Renal pelvis (tissue), 4 donors: ENCODE data around the gene ARAP1. TPM values are rescaled to one million over a fixed set of nuclear protein-coding genes. Genes with fewer than 3 reads are reported as not detected.

ENCODE experiments used
- DNase-seq: peaks from one replicate; pipeline ENCODE4 v3.0.0-alpha.2; 2013
- polyA plus RNA-seq, 3 donors: library from polyadenylated mRNA; unstranded; fragments of 120-200 nt; gene quantifications; one replicate each; pipeline ENCODE4 v1.2.1, GENCODE V29; 2013; ENCODE audit not compliant: insufficient read length in 3 of 3

The ARAP1 gene
- polyA plus RNA-seq, 3 donors: 77.6 to 82.1 (median 82.0) TPM

GRCh38 chr11:72668629-72669347 lies 83.4 kb downstream of the ARAP1 start:
- DNase-seq: peak; percentile 44

GRCh38 chr11:72665911-72666472 lies 86.2 kb downstream of the ARAP1 start:
- DNase-seq: no peak

- no peak for DNase-seq
Observed at GRCh38 chr11:72662036-72662435, 90.2 kb downstream of the ARAP1 start.

GRCh38 chr11:72661486-72661885 lies 90.7 kb downstream of the ARAP1 start:
- no peak for DNase-seq

GRCh38 chr11:72658989-72659640 lies 93.1 kb downstream of the ARAP1 start:
- no peak for DNase-seq

- no peak for DNase-seq
Observed at GRCh38 chr11:72657411-72658100, 94.7 kb downstream of the ARAP1 start.

DNA sequence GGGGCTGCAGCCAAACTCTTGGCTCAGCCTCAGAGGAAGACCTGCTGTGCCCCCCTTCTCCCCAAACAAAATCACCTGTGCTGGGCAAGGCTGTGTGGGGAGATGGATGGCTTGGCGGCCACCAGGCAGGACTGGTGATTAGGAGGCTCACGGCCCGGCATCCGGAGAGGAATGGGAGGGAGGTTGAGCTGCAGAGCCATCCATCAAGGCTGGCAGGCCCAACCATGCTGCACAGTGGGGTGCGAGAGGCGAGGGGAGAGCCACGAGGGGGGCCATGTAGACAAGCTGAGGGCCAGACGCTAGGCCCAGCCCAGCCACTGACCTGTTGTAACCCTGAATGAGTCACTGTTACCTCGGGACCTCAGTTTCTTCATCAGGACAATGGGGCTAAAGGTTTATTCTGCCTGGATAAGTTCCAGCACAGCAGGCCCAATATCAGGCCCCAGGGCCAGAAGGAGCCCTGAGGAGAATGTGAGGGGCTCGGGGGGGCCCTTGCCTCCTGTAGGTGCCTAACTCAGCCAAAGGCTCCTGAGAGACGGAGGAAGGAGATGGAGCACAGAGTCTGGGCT lies 96.2 kb downstream of the ARAP1 start:
- DNase-seq: no peak

GRCh38 chr11:72655014-72655413 lies 97.2 kb downstream of the ARAP1 start:
- DNase-seq: no peak

- DNase-seq: no peak
Observed at GRCh38 chr11:72653649-72654048, 98.6 kb downstream of the ARAP1 start.

- DNase-seq: no peak
Observed at GRCh38 chr11:72652873-72653630, 99.2 kb downstream of the ARAP1 start.

DNA sequence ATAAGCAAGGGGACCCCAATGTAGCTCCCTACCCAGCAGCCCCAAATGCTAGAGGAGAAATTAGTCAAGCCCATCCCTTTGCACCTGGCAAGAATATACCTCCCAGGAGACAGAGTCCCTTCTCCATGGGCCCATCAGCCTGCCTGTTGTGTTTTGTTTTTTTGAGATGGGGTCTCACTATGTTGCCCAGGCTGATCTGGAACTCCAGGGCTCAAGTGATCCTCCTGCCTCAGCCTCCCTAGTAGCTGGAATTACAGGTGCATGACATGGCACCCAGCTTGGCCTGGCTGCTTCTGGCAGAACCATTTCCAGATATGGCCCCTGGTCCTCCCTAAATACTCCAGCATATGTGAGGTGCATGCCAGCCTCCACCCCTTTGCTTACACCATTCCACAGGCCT lies 100.1 kb downstream of the ARAP1 start:
- DNase-seq: no peak

DNA sequence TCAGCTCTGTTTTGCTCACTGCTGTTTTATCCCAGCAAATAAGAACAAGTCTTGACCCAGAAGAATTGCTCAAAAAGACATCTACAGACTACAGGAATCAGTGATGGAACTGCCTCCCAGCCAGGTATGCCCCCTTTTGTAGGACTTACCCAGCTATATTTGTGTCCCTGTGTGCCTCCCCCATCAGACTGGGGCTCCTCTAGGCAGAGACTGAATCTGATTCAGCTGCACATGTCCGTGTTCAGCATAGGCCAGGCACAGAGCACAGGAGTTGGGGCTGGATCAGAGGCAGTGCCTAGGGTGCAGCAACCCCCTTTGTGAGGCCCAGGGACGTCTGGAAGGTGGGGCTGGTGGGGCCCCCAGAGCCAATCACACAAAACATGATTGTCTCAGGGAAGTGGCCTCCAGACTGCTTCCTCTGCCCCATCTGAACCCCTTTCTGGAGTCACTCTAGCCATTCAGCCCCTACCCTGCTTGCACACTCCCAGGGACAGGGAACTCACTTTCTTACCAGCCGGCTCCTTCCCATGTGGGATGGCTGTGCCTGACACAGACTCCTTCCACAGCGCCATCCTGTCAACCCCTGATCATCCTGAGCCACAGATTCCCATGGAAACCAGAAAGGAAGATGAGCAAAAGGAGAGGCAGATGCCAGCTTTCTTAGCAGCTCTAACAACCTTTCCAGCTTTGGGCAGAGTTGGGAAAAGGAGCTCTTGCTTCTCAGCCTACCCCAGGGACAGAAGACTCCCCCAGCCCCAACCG lies 102.8 kb downstream of the ARAP1 start:
- no peak for DNase-seq

DNA sequence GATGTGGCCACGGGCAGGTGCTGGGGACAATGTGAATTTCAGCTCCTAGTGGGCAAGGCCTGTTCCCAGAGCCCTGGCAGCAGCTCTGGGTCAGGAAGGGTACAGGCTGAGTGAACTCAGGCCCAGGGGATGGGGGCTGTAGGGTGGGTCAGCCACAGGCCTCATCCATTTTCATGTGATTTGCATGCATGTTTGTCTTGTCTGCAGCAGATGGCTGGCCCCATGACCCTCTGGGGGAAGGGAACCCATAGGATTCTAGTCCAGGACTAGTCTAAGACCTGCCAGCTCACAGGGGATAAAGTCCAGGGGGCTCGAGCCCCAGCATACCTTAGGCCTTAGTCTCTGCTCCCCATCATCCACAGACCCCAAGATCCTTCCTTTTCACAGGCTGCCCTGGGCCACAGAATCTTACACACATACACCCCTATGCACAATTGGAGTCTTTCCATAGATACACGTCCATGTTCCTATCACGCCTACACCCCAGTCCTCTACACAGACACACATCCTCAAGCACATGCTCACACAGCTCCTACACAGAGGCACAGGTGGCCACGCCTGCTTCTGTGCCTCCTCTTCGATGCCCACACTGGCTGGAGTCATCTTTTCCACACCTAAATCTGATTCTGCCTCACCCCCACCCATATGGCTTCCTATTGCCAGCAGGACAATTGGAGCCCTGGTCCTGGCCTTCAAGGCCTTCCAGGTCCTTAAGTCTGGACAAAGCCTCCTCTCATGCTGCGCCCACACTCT lies 103.6 kb downstream of the ARAP1 start:
- DNase-seq: no peak

- no peak for DNase-seq
Observed at GRCh38 chr11:72647882-72648281, 104.3 kb downstream of the ARAP1 start.

GRCh38 chr11:72646472-72646871 lies 105.7 kb downstream of the ARAP1 start:
- DNase-seq: no peak

DNA sequence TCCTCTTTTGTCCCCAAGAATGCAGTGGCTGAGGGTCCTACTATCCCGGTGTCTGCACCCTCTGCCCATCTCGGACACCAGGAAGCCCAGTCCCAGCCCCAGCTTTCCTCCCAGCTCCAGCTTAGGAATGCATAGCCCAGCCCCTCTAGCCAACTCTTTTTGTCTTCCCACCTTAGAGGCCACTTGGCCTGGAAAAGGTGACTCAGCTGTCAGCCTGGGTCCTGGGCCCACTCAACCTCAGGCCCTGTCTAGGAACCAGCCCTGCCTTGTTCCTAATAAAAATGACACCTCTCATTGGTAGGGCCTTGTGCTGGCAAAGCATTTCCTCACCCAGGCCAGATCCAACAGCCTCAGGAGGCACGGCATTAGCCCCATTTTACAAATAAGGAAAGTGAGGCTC lies 106.2 kb downstream of the ARAP1 start:
- no peak for DNase-seq

DNA sequence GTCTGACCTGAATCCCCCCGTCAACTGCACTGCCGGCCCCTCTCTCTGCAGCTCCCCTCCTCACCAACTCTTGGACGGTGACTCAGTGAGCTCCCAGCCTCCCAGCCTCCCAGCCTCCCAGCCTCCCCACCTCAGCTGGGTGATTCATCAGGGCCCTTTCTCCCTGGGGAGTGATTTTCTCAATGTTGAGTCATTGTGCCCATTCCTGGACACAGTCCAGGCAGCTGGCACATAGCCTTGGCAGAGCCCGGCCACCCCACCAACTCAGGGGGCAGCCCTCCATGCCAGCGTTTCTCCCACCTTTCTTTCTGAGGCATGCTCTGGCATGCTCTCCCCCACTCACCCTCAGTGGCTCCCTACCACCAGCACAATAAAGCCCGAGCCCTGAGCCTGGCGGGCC lies 108.7 kb downstream of the ARAP1 start:
- DNase-seq: no peak

DNA sequence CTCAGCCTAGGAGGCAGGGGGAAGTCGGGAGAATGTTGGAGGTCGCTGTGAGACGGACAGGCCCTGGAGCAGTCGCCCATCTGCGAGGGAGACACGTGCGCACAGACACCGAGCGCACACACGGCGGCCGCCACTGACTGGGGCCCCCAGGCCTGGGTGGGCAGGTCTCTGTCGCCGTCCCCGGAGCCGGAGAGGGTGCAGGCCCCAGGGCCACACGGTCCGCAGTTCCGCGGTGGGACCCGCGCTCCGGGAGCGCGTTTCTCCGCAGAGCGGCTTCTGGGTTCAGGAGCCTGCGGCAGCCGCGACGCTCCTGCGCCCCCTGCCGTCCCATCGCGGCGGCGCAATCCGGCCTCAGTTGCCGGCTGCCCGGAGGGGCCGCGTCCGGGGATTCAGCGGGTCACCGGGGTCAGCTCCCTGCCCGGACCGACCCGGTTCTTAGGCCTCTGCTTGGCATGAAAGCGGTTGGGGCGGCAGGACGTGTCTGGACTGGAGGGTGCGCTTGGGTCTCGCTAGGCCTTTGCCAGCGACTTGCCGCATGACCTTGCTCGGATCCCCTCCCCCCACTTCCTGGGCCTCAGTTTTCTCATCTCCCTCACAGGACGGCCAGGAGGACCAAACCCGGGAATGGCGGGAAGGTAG lies 109.2 kb downstream of the ARAP1 start:
- no peak for DNase-seq

- no peak for DNase-seq
Observed at GRCh38 chr11:72642043-72642883, 109.9 kb downstream of the ARAP1 start.
